AG08396 (cell line): ENCODE data around the gene PIK3C2A.

Source experiments
- DNase-seq: peaks from one replicate; pipeline ENCODE4 v3.0.0; 2012; ENCODE audit warnings: low spot score, mixed read lengths

PIK3C2A gene

DNA sequence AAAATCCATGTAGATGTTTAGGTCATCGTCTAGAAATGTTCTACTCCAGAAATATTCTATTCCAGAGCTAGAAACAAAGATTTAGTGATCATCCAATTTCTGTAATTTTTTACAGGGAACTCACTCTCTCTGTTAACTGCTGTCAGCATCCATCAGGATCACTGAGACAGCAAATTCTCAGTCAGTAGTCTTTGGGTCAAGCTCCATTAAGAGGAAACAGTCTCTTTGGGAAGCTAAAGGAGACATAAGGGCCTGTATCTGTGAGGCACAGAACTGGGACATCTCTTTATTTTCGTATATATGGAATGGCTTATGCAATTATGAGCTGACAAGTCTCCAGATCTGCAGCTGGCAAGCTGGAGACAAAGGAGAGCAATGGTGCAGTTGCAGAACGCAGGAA lies 48.3 kb downstream of the PIK3C2A start:
- no peak for DNase-seq
